ENCODE results near the gene ZNF454.

ZNF454 gene

DNA sequence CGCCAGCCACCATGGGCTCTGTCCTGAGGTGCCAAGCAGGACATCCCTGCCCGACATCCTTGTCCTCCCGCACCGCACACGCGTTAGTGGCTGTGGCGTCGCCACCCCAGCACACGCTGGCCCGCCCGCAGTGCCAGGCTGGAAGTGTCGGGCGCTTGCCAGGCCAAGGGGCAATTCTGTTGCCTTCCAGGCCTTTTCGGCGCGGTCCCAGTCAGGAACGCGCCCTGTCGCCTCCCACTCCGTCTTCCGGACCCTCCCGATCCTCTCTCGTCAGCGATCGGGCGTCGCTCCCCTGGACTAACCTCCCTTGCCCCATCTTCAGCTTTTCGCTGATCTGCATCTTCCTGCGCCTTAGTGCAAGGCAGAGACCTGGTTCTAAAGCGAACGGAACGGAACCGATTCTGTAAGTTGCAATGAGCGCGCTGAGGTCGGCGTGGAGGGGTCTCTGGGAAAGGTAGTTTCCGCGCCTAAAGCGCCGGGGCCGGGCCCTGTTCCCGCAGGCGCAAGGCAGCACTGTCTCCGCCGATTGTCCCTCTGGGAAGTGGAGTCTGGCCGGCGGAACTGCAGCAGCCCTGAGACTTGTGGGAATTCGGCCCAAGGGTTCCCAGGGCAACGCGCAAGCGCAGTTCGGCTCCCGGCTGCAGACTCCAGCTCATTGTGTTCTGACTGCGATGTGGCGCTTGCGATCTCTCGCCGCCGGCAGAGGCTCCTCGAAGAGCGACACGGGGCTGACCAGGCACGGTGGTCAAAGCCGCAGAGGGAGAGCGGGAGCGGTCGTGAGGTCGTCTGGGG, at the start of gene ZNF454:
Gene ZNF454, plus strand, starts transcription at position 630 of the 792 bp plus-strand sequence. CDS start 1,594 bp downstream, outside the sequence.
- DNase-seq (ENCODE audit: extremely low read depth in 1 of 2, low read depth in 1 of 2) = no peak

DNA sequence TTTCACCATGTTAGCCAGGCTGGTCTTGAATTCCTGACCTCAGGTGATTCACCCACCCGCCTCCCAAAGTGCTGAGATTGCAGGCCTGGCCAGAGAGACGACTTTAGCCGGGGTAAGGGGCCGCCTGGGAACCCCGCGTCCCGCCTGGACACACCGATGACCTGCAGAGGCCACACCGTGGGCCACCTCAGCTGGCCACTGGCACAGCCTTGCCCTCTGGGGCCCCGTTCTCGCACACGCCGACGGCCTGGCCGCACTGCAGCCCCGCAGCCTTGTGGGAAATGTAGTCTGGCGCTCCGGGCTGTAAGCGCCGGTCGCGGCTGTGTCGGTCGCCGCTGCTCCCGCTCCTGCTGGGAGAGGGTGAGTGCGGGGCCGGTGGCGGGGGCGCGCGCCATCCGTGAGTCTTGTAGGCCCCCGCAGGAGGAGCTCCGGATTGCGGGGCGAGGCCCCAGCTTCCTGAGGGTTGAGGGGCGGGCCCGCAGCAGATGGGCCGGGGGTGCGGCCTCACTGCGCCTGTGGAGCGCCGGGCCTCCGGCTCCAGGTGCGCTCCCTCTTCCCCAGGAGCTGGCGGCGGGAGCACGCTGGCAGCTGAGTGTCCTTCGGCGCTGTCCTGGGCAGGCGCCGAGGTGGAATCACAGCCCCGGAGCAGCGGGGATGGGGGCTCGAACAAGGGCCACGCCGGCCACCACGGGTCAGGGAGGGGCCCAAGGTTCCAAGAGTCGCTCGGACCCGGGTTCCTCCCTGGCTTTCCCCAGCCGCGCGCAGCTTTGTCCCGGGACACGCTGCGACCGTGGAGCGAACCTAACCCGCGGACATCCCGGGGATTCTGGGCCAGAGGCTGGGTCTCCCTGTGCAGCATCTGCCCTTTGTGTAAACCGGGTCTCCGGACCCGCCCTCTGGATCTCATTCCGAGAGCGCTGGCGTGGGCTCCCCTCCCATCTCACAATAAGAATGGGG, 45.1 kb upstream of the ZNF454 start, which contains the start of gene ZFP2:
Gene ZFP2, plus strand, starts transcription at position 299 of the 957 bp plus-strand sequence. CDS start 35,401 bp downstream, outside the sequence.
- no peak for DNase-seq (ENCODE audit: extremely low read depth in 1 of 2, low read depth in 1 of 2)

DNA sequence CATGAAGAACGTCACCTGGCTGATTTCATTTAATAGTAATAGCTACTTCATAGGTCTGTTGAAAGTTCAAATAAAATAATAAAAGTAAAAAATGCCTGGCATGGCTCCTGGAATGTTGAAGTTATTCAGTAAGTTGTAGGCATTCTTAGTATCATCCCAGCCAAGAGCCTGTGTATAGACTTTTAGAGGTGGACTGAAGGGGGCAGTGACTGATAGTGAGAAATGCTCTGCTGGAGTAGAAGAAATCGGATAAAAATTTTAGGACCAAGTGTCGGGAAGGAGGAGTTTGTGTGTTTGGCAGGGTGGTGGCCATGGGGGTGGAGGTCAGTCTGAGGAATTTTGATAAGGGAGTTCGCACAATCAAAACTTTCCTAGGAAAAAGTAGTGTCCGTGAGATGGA, 41.7 kb upstream of the ZNF454 start:
- no peak for DNase-seq (ENCODE audit: extremely low read depth in 1 of 2, low read depth in 1 of 2)

DNA sequence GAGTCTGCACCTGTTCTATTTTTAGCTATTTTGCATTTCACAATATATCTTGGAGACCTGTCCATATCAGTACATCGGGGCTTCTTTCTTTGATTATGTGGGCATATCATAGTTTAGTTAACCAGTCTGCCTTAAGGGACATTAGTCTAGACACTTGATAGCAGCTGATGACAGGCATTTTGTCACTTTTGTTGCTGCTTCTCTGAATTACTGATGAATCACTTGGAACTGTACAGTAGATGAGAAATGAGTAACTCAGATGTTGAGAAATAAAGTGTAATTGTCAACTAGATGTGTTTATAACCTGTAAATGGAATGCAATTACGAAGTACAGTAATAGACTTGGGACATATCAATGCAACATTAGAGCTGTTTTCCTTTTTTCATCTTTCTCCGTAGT, 38.1 kb upstream of the ZNF454 start:
- DNase-seq (ENCODE audit: extremely low read depth in 1 of 2, low read depth in 1 of 2) = no peak

DNA sequence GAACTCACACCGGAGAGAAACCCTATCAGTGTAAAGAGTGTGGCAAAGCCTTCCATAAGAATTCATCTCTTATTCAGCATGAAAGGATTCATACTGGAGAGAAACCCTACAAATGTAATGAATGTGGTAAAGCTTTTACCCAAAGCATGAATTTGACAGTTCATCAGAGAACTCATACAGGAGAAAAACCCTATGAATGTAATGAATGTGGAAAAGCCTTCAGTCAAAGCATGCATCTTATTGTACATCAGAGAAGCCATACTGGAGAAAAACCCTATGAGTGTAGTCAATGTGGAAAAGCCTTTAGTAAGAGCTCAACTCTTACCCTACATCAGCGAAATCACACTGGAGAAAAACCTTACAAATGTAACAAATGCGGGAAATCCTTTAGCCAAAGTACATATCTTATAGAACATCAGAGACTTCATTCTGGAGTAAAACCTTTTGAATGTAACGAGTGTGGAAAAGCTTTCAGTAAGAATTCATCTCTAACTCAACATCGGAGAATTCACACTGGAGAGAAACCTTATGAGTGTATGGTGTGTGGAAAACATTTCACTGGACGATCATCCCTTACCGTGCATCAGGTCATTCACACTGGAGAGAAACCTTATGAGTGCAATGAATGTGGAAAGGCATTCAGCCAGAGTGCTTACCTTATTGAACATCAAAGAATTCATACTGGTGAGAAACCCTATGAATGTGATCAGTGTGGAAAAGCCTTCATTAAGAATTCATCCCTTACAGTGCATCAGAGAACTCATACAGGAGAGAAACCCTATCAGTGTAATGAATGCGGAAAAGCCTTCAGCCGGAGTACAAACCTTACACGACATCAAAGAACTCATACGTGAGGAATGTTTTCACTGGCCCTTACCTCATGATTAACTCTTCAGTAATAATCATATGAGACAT, 8.9 kb upstream of the ZNF454 start:
- DNase-seq (ENCODE audit: extremely low read depth in 1 of 2, low read depth in 1 of 2) = no peak

DNA sequence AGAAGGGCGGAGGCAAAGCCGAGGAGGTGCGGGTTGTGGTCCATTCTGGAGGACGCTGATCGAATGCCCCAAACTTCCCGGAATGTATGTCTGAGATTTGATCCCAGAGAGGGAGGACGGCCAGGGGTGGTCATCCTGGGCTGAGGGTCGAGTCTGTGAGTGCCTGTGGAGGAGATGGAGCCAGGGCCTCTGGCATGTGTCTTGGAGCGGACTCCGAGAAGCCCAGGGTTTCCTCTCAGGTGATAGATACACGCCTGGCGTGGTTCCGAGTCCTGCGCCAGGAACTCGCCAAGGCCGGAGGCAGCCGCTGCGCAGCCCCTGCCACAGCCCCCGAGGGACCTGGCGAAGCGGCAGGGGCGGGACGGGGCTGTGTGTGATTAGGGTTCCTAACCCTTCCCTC, 363 bp downstream of the ZNF454 start:
- no peak for DNase-seq (ENCODE audit: extremely low read depth in 1 of 2, low read depth in 1 of 2)

DNA sequence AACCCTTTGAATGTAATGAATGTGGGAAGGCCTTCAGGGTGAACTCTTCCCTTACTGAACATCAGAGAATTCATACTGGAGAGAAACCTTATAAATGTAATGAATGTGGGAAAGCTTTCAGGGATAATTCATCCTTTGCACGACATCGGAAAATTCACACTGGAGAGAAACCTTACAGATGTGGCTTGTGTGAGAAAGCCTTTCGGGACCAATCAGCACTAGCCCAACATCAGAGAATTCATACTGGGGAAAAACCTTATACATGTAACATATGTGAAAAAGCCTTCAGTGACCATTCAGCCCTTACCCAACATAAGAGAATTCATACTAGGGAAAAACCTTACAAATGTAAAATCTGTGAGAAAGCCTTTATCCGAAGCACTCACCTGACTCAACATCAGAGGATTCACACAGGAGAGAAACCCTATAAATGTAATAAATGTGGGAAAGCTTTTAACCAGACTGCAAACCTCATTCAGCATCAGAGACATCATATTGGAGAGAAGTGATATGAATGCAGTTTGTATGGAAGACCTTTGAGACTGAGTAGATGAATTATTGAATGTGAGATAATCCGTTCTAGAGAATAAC, 24.6 kb downstream of the ZNF454 start:
- DNase-seq (ENCODE audit: extremely low read depth in 1 of 2, low read depth in 1 of 2) = no peak

DNA sequence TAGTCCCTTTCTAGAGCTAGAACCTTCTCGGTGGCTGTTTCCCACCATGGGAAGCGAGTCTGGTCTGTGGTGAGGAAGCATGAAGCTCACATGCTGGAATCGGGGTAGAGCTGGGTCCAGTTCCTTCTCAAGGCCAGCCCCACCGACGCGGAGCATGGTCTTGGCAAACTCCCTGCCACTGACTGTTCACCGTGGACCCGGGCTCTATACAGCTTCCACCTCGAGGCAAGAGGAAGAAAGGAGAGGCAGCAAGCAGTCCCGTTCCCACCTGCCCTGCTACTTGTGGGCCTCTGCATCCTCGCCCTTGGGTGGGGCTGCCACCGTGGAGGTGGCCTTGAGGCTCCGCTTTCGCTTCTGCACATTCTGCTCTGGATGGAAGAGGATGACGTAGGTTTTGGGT, 40.4 kb downstream of the ZNF454 start:
- DNase-seq (ENCODE audit: extremely low read depth in 1 of 2, low read depth in 1 of 2) = no peak

DNA sequence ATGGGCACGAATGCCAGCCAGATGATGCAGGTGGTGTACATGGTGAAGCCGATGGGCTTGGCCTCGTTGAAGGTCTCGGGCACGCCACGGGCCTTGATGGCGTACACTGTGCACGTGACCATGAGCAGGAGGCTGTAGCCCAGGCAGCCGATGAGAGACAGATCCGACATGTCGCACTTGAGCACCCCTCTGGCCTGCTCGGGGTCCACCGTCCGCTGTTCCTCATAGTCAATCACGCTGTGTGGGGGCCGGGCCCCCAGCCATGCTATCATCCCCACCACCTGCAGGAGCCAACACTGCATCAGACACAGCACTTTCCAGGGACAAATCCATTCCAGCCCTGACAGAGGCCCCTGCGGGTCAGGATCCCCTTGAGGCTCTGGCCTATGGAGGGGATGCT, 41.9 kb downstream of the ZNF454 start:
- DNase-seq (ENCODE audit: extremely low read depth in 1 of 2, low read depth in 1 of 2) = no peak

DNA sequence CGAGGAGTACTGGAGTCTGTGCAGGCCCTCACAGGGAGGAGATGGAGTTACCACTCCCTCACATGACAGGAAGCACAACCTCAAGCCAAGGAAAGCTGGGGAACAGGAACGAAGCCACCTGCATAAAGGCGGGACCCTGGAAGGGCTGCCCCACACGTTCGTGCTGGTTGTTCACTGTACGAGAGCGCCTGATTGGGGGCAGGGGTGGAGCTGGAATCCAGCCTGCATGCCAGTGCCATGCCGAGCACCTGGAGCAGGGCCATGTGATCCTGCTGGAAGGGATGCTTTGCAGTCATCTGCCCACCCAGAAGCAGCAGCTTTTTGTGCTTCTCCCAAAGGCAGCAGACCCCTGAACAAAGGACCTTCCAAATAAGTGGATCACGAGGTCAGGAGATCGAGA, 42.7 kb downstream of the ZNF454 start:
- DNase-seq (ENCODE audit: extremely low read depth in 1 of 2, low read depth in 1 of 2) = no peak

DNA sequence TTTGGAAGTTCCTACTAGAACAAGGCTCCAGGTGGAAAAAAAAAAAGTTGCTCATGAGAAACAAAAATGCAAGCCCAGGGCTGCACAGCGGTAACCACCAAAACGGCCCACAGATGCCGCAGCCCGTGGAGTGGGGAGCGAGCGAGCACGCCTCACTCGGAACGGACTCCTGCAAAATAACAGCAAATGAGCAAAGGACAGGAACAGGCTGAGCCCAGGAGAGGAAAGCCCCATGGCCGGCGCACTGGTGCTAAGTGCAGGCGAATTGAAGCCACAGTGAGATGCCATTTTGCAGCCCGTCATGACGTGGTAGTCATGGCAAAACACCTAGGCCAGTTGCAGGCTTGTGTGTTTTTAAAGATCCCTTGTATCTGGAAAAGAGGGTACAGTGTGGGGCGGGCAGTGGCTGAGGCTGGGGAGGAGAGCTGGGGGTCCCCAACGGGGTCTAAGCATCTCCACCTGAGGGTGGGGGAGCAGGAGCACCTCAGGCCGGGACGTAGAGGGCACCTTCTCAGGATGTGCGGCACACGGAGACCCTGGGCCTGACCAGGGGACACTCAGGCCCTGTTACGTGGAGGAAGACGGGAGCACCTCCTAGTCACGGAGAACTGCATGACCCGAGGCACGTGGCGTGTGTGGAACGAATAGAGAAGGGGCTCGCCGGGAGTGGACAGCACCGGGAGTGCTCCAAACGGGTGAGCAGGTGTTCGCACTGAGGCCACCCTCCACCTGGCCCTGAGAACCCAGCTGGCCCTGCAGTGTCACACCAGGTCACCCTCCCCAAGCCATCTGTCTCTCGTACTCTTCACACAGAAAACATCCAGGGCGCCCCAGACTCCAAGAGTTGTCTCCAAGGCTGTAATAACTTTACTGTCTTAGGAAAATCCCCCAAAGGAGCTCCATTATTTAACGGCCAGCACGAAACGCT, 43.4 kb downstream of the ZNF454 start:
- no peak for DNase-seq (ENCODE audit: extremely low read depth in 1 of 2, low read depth in 1 of 2)

DNA sequence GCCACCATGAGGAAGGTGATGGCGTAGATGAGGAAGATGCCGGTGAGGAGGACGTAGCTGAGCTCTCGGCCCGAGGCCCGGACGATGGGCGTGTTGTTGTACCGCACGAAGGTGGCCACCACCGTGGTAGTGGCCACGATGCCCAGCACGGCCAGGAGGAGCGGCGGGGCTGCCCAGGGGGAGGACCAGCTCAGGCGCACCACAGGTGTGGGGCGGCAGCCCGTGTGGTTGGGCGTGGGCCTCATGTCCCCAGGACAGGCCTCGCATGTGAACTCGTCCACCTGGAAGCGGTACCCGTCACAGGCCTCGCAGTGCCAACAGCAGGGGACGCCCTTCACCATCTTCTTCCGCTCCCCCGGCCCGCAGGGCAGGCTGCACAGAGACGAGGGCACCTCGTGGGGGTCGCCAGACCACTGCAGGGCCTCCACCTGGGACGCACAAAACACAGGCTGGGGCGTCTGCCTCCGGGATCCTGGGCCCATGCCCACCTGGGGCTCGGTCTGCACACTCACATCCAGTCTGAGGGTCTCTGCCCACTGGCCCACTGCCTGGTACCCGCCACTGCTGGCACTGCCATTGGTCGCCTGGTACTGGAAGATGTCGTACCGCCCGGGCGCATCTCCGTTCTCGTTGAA, 45.4 kb downstream of the ZNF454 start:
- no peak for DNase-seq (ENCODE audit: extremely low read depth in 1 of 2, low read depth in 1 of 2)

DNA sequence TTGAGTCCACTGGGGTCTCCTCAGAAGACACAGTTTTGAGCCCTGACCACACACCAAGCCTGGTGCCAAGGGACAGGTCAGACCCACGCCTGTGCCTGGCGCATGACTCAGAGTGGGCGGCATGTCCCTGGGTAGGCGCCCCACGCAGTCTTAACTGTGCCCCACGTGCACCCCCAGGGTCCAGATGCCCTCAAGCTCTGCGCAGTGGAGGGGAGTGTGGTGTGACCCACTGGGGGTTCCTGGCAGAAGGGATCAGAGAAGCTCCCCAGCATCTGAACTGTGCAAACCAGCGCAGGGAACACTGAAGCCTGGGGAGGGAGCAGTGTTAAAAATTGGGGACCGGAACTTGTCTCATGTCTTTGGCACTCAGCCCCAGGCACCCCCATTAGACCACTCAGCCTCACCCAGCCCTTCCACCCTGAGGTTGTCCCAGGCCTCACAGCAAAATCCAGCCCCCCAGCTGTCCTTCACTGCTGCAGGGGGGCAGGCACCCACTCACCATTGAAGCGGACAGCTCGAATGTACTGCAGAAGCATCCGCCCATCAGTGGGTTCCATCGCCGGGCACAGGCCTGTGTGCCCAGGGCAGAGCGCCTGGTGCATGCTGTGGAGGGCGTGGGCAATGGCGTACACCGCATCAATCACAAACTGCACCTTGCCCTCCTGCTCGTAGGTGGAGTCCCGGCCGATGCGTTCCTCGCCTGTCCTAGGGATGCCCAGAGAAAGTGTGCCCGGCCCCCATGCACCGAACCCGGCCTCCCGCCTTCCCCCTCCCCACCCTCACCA, 47.6 kb downstream of the ZNF454 start:
- no peak for DNase-seq (ENCODE audit: extremely low read depth in 1 of 2, low read depth in 1 of 2)

DNA sequence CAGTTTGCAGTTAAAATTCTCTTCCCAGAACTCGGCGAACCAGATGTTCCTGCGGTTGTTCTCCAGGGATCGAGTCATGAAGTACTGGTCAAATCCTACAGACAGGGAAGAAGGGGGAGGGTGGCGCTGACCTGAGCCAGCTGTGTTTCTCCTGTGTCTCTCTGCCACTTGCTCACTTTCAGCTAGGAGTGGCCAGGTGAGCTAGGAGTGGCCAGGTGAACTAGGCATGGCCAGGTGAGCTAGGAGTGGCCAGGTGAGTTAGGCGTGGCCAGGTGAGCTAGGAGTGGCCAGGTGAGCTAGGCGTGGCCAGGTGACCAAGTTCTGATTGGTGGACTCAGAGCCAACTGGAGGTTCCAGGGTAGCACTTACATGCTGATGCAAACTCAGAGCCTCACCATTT, 48.3 kb downstream of the ZNF454 start:
- DNase-seq (ENCODE audit: extremely low read depth in 1 of 2, low read depth in 1 of 2) = no peak

DNA sequence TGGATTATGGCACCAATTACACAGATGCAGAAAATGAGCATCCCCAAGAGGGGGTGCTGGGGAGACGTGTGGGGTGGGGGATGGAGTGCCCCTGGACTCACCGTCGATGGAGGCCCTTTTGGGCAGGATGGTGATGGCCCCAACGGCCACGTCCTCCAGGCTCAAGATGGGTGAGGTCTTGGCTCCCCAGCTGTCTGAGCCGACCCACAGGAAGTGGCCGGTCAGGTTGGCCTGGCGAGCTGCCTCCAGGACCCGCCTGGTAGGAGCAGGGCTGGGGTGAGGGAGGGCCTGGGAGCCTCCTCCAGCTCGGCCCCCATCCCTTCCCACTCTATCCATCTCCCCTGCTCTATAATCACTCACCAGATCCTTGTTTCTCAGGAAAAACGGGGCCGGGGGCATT, 49.5 kb downstream of the ZNF454 start:
- DNase-seq (ENCODE audit: extremely low read depth in 1 of 2, low read depth in 1 of 2) = no peak

DNA sequence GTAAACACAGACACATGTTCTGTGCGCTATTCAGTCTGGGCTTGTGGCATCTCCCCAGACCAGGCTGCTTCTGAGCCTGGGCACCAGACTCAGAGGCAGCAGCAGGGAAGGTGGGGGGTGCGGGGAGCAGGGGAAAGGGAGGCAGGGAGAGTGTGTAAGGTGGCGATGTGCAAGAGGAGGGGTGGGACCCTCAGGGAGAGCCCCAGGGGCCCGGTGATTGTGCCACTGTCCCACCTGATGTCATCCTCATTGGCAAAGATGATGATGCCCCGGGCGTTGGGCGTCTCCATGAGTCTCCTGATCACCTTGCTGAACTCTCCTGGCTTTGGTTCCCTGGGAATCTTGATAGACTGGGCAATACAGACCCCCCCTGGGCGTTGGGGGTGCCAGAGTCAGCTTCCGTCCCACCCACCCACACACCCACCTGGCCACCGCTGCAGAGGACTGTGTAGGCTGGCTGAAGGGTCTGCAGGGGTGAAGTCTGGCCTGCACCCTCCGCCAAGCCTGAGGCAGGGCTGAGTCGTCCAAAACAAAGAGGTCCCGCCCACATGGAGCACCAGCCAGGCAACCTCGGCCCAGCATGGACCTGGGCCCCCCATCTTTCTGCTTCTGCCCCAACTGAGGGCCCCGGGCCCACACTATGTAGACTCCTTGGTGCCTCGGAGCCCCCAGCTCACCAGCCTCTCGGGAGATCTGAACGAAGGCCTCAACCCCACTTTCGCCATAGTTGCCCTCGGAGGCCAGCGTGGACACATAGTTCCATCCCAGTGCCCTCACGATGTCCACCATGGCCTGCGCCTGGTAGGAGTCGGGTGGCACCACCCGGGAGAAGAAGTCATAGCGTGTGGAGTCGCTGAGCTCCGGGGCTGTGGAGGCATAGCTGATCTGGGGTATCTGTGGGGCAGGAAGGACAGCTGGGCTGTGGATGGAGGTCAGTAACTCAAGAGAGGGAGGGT, 50.5 kb downstream of the ZNF454 start:
- no peak for DNase-seq (ENCODE audit: extremely low read depth in 1 of 2, low read depth in 1 of 2)

Data from activated CD8-positive, alpha-beta memory T cell treated with anti-CD3 and anti-CD28 coated beads for 1 hour (primary cell).